Measurements from ENCODE around the gene TRIM61.
"Not testable (repeated sequence)": the region's sequence is repeated elsewhere in the genome, so short reads cannot be mapped to it uniquely, and the experiment has no call there.

DNA sequence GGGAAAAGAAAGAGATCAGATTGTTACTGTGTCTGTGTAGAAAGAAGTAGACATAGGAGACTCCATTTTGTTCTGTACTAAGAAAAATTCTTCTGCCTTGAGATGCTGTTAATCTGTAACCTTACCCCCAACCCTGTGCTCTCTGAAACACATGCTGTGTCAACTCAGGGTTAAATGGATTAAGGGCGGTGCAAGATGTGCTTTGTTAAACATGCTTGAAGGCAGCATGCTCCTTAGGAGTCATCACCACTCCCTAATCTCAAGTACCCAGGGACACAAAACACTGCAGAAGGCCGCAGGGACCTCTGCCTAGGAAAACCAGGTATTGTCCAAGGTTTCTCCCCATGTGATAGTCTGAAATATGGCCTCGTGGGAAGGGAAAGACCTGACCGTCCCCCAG lies 24.5 kb upstream of the TRIM61 start:
- TF ChIP-seq POLR2A (IDR thresholded peaks at IDR 0.05), result not testable (repeated sequence)
- TF ChIP-seq, protein P1, sequence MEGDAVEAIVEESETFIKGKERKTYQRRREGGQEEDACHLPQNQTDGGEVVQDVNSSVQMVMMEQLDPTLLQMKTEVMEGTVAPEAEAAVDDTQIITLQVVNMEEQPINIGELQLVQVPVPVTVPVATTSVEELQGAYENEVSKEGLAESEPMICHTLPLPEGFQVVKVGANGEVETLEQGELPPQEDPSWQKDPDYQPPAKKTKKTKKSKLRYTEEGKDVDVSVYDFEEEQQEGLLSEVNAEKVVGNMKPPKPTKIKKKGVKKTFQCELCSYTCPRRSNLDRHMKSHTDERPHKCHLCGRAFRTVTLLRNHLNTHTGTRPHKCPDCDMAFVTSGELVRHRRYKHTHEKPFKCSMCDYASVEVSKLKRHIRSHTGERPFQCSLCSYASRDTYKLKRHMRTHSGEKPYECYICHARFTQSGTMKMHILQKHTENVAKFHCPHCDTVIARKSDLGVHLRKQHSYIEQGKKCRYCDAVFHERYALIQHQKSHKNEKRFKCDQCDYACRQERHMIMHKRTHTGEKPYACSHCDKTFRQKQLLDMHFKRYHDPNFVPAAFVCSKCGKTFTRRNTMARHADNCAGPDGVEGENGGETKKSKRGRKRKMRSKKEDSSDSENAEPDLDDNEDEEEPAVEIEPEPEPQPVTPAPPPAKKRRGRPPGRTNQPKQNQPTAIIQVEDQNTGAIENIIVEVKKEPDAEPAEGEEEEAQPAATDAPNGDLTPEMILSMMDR (IDR thresholded peaks at IDR 0.05), result not testable (repeated sequence)

All from esophagus squamous epithelium (tissue), 4 donors.